ENCODE results near the gene BANK1. TPM values are rescaled to one million over a fixed set of nuclear protein-coding genes. Genes with fewer than 3 reads are reported as not detected.

Gene BANK1
- total RNA-seq, 1 donor from 2014 or later = 0.87 TPM

GRCh38 chr4:101784957-101785356 is 5.6 kb upstream of the BANK1 start:
- H3K9me3 Mint-ChIP-seq = peaks cover 7% of the 10 kb centered on the region
- no peak overlapping the region for H3K4me3 Mint-ChIP-seq
- peaks cover 4% of the 10 kb centered on the region for H3K36me3 Mint-ChIP-seq
- TF ChIP-seq CTCF (IDR thresholded peaks at IDR 0.05; ENCODE audit: unreplicated experiment) = no peak
- H3K4me1 Mint-ChIP-seq = peaks cover 8% of the 10 kb centered on the region
- DNase-seq (ENCODE audit: low spot score in 2 of 2, unreplicated experiment in 2 of 2) = no peak
- no peak overlapping the region for H3K27ac Mint-ChIP-seq
- no peaks in the 10 kb centered on the region for H3K27me3 Mint-ChIP-seq (ENCODE audit: low read depth)

DNA sequence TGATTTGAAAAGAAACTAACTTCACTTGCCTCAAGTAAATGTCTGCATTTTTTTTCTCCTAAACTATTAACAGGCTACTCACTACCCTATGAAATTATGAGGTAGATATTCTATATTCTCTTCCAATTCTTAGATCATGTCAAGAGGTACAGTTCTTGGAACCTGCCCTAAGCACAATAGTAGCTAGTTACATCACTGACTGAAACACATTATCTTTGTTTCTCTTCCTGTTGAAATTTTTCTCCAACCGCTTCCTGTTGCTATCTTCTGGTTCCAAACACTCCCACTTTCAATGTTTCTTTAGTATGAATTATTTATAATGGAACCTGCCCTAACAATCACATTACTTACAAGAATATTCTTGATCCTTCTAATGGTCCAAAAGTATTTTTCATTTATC is 5.0 kb upstream of the BANK1 start:
- Mint-ChIP-seq H3K36me3 (peaks cover 4% of the 10 kb centered on the region), H3K9me3 (peaks cover 7% of the 10 kb centered on the region), H3K27ac (no peak overlapping the region), H3K4me3 (no peak overlapping the region), H3K27me3 (ENCODE audit: low read depth) (no peaks in the 10 kb centered on the region), H3K4me1 (peaks cover 13% of the 10 kb centered on the region)
- no peak for DNase-seq (ENCODE audit: low spot score in 2 of 2, unreplicated experiment in 2 of 2)
- no peak for TF ChIP-seq CTCF (IDR thresholded peaks at IDR 0.05; ENCODE audit: unreplicated experiment)

- Mint-ChIP-seq H3K27ac (peak overlapping the region; percentile 57), H3K4me3 (no peak overlapping the region), H3K27me3 (ENCODE audit: low read depth) (peaks cover 1% of the 10 kb centered on the region), H3K4me1 (peaks cover 28% of the 10 kb centered on the region), H3K36me3 (peaks cover 4% of the 10 kb centered on the region), H3K9me3 (peaks cover 4% of the 10 kb centered on the region)
- DNase-seq (ENCODE audit: low spot score in 2 of 2, unreplicated experiment in 2 of 2) = no peak
- no peak for TF ChIP-seq CTCF (IDR thresholded peaks at IDR 0.05; ENCODE audit: unreplicated experiment)
Observed at GRCh38 chr4:101787701-101788316, 2.7 kb upstream of the BANK1 start.

GRCh38 chr4:101791182-101791558 is 640 bp downstream of the BANK1 start:
- H3K4me1 Mint-ChIP-seq = peaks cover 45% of the 10 kb centered on the region
- peak overlapping the region; percentile 66 for H3K27ac Mint-ChIP-seq
- H3K27me3 Mint-ChIP-seq (ENCODE audit: low read depth) = peaks cover 1% of the 10 kb centered on the region

GRCh38 chr4:101792056-101792590 is 1.6 kb downstream of the BANK1 start:
- peaks cover 2% of the 10 kb centered on the region for H3K36me3 Mint-ChIP-seq

More at GRCh38 chr4:101791182-101791558, 640 bp downstream of the BANK1 start:
- no peak for DNase-seq (ENCODE audit: low spot score in 2 of 2, unreplicated experiment in 2 of 2)
- peak overlapping the region; percentile 62 for H3K4me3 Mint-ChIP-seq
- peaks cover 2% of the 10 kb centered on the region for H3K36me3 Mint-ChIP-seq
- H3K9me3 Mint-ChIP-seq = peaks cover 4% of the 10 kb centered on the region
- no peak for TF ChIP-seq CTCF (IDR thresholded peaks at IDR 0.05; ENCODE audit: unreplicated experiment)

More at GRCh38 chr4:101792056-101792590, 1.6 kb downstream of the BANK1 start:
- no peak overlapping the region for H3K27ac Mint-ChIP-seq
- TF ChIP-seq CTCF (IDR thresholded peaks at IDR 0.05; ENCODE audit: unreplicated experiment) = no peak
- H3K4me1 Mint-ChIP-seq = peaks cover 47% of the 10 kb centered on the region
- peaks cover 1% of the 10 kb centered on the region for H3K27me3 Mint-ChIP-seq (ENCODE audit: low read depth)
- no peak overlapping the region for H3K4me3 Mint-ChIP-seq
- H3K9me3 Mint-ChIP-seq = peaks cover 3% of the 10 kb centered on the region
- no peak for DNase-seq (ENCODE audit: low spot score in 2 of 2, unreplicated experiment in 2 of 2)
